Skin epidermis (tissue), 12 donors: ENCODE measurements around the gene EPM2A.
"Not testable (repeated sequence)": the region's sequence is repeated elsewhere in the genome, so short reads cannot be mapped to it uniquely, and the experiment has no call there.

Source experiments
- H3K27ac ChIP-seq, 21 experiments: fragments of 200-600 bp; sonication (generic) in 11 of 21; one replicate each; pipeline ENCODE4 v1.5.0; 2020; ENCODE audit warnings: mild to moderate bottlenecking in 3 of 21, inconsistent platforms in 2 of 21, moderate library complexity in 2 of 21
- H3K4me3 ChIP-seq, 7 experiments: fragments of 200-600 bp; sonication (generic) in 2 of 7; one replicate each; pipeline ENCODE4 v1.5.0; 2020; ENCODE audit warnings: inconsistent platforms in 2 of 7, mild to moderate bottlenecking in 2 of 7, moderate library complexity in 1 of 7

The EPM2A gene

GRCh38 chr6:145735356-145736165 lies at the start of gene EPM2A:
TSS of gene EPM2A (minus strand) at chr6:145735520. CDS start at chr6:145735498, 22 bp downstream.
- Histone ChIP-seq H3K27ac (peak within 1 kb of the TSS; percentile 85 to 99 (median 95)), H3K4me3 (peak within 1 kb of the TSS; percentile 67 to 94 (median 81))

GRCh38 chr6:145784683-145785082 lies 49.4 kb upstream of the EPM2A start:
- H3K27ac ChIP-seq, result no peak overlapping the region
- H3K4me3 ChIP-seq, result no peak overlapping the region

DNA sequence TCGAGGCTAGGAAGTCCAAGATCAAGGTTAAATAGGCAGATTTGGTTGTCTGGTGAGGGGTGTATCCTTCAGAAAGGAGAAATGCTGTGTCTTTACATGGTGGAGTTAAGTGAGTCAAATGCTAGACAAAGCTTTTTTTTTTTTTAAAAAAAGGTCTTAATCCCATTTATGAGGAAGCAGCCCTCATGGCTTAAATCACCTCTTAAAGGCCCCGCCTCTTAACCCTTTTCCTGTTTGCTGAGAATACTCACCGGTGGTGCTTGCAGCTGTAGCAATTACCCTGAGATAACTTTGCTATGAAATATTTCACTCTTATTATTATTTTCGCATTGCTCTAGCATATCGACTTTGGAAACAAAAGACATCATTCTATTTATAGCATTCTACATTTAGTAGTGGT lies 48.5 kb upstream of the EPM2A start:
- Histone ChIP-seq H3K27ac (no peak overlapping the region), H3K4me3 (no peak overlapping the region)

DNA sequence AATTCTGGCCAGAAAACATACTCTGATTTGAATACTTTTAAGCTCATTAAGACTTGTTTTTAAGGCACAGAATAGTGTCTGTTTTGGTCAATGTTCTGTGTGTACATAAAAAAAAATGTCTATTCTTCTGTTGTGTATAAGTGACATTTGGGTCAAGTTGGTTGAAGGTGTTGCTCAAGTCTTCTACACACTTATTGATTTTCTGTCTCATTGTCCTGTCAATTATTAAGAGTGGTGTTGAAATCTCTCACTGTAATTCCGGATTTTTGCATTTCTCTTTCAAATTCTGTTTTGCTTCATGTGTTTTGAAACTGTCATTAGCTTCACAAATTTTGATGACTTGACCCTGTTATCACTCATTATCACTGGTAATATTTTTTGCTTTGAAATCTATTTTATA lies 37.5 kb upstream of the EPM2A start:
- Histone ChIP-seq H3K4me3 (no peak overlapping the region), H3K27ac (no peak overlapping the region)

DNA sequence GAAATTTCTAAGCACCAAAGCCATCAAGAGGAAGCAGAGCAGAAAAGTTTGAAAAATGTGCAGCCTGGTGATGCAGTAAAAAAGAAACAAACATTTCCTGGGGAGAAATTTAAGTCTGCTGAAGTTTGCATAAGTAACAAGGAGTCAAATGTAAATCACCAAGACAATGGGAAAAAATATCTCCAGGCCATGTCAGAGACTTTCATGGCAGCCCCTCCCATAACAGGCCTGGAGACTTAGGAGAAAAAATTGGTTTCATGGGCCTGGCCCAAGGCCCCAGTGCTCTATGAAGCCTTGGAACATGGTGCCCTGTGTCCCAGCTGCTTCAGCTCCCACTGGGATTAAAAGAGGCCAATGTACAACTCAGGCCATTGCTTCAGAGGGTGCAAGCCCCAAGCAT lies 30.1 kb upstream of the EPM2A start:
- no peak overlapping the region for H3K27ac ChIP-seq
- H3K4me3 ChIP-seq, result no peak overlapping the region

DNA sequence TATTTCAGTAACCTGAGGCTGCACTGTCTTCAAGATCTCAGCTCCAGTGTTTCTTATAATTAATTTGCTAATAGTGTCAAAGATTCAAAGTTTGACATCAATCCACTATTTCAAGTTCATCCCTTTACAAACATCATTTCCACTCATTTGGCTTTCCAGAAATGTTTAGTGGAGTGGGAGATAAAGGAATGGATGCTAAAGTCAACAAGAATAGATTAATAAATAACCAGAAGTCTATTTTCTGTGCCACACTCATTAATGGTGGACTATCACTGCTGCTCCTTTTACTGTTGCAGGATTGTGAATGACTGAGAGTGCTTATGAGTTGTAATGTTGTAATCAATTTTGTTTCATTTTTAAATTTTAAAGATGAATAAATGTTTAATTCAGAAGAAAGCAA lies 28.4 kb upstream of the EPM2A start:
- Histone ChIP-seq H3K27ac (no peak overlapping the region), H3K4me3 (no peak overlapping the region)

GRCh38 chr6:145761584-145761983 lies 26.3 kb upstream of the EPM2A start:
- Histone ChIP-seq H3K4me3 (no peak overlapping the region), H3K27ac (no peak overlapping the region)

GRCh38 chr6:145758113-145758512 lies 22.8 kb upstream of the EPM2A start:
- Histone ChIP-seq H3K4me3 (no peak overlapping the region), H3K27ac (no peak overlapping the region)

DNA sequence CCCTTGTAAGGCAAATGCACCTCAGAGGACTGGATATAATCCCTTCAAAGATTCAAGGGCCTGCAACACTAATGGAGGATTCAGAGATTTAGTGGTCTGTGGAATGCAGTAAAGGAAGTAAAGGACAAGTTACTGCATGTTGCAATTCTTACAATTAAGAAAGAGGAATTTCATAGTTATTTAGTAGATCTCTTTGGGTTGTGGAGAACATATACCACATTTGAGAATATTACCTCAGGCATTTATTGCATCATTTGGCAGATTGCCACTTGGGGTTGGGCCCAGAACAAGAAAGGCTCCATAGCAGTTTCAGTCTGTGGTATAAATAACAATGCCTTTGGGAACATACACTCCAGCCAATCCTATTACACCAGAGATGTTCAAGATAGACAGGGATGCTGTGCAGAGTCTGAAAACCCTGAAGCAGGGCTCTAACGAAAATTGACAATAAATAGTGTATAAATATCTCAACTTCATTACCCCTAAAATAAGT lies 20.9 kb upstream of the EPM2A start:
- Histone ChIP-seq H3K27ac (peak overlapping the region in 1 of 21 experiments; percentile 10), H3K4me3 (no peak overlapping the region)

DNA sequence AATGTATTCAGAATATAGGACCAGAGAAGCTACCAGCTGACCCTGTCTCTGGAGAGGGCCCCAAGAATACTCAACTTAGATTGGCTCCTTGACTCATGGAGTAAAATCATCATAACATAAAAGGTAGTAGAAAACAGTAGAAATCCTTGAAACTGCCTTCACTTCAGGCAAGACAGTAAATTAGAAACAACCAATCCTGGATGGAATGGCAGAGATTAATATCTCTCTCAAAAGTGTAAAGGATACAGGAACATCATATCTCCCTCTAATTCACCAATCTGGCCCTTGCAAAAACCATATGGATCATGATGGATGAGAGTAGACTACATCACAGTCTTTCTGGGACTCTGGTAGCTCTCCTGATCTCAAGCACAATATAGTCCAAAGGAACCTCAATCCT lies 20.4 kb upstream of the EPM2A start:
- Histone ChIP-seq H3K4me3 (no peak overlapping the region), H3K27ac (peak overlapping the region in 1 of 21 experiments; percentile 10)

DNA sequence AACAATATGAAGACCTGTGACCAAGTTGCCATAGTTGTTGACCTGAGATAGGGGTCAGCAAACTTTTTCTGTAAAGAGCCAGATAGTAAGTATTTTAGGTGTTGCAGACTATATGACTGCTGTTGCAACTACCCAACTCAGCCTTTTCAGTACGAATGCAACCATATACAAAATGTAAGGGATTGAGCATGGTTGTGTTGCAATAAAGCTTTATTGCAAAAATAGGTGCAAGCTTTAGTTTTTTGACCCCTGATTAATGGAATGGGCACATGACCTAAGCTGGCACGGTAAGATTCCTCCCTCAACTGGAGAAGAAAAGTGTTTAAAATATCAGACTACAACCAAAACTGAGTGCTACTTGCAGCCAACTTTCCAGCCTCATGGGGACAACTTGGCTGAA lies 17.3 kb upstream of the EPM2A start:
- no peak overlapping the region for H3K4me3 ChIP-seq
- H3K27ac ChIP-seq, result no peak overlapping the region

DNA sequence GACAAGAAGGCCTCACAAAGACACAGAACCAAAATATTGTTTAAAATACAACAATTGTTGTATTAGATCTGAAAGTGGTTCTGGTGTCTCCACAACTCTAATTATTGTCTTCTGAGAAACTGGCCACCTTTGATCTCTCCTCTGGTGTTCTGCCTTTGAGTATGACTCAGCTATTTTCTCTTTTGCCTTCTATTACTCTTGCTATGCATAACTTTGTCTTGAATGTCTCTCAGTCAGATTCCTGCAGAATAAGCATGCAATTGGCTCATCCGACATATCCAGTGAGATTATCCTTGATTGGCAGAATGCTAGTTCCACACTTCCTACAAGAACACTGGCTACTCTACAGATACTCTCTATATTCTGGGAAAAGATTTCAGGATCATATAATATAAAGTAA lies 14.3 kb upstream of the EPM2A start:
- no peak overlapping the region for H3K4me3 ChIP-seq
- H3K27ac ChIP-seq, result no peak overlapping the region

- H3K27ac ChIP-seq, result no peak overlapping the region
- H3K4me3 ChIP-seq, result no peak overlapping the region
Observed at GRCh38 chr6:145745861-145746260, 10.5 kb upstream of the EPM2A start.

DNA sequence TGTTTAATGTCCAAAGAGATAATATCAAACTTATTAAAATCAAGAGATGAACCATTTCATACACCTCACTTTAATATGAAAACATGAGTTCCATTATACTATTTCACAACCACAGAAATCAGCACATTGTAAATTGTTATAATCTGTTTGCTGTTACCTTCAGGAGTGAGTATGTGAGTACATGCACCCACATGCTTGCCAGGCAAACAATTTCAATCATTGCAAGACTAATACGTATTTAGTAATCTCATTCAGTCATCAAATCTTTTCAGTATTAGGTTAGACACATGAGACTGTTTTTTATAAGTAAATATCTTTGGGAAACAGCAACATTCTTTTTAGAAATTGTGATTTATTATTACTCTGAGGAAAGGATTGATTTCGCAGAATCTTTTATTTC lies 9.3 kb upstream of the EPM2A start:
- Histone ChIP-seq H3K4me3 (no peak overlapping the region), H3K27ac (no peak overlapping the region)

GRCh38 chr6:145743332-145743731 lies 8.0 kb upstream of the EPM2A start:
- Histone ChIP-seq H3K4me3 (no peak overlapping the region), H3K27ac (no peak overlapping the region)

- H3K4me3 ChIP-seq, H3K27ac ChIP-seq: not testable (repeated sequence)
Observed at GRCh38 chr6:145742472-145742871, 7.2 kb upstream of the EPM2A start.

DNA sequence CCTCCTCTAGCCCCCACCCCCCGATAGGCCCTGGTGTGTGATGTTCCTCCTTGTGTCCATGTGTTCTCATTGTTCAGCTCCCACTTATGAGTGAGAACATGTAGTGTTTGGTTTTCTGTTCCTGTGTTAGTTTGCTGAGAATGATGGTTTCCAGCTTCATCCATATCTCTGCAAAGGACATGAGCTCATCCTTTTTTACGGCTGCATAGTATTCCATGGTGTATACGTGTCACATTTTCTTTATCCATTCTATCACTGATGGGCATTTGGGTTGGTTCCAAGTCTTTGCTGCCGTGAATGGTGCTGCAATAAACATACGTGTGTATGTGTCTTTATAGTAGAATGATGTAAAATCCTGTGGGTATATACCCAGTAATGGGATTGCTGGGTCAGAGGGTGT lies 4.4 kb upstream of the EPM2A start:
- H3K27ac ChIP-seq, H3K4me3 ChIP-seq: not testable (repeated sequence)

DNA sequence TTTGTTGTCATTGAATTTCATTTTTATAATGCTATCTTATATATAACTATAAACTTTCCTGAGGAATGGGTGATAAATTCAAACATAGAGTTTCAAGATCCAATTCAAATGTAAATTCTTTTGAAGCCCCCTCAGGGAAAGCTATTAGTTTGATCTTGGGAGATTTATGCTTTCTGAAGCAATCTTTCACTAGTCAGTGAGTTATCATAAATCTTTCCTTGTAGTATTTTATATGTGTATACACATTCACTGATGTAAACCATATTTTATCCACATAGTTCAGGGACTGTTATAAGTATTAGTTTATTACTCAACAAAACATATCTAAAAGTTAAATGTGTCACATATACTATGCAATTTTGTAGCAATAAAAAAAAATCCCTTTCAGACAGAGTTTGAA lies 2.9 kb upstream of the EPM2A start:
- H3K27ac ChIP-seq, result no peak overlapping the region
- no peak overlapping the region for H3K4me3 ChIP-seq

DNA sequence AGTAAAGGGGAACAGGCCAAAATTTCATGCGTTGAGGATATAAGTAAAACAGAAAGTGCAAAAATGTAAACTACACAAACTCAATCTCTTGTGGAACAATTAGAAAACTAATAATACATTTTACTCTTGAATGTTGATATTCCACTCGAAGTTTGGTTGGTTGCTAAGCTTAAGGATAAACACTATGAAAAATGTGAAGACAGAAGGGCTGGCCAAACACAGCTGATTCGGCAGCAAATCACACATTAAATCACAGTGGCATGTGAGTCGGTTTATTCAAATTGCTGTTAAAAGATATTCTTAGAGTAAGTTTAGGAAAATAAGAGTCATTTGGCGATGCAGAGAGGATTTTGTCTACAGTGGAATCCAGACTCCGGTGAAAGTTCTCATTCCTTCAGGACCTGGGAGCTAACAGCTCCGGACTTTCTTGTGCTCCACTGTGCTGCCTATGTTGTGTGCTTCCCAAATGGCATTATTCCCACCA lies 1.4 kb upstream of the EPM2A start:
- peak overlapping the region in 6 of 21 experiments; percentile 22 to 94 (median 32) for H3K27ac ChIP-seq

DNA sequence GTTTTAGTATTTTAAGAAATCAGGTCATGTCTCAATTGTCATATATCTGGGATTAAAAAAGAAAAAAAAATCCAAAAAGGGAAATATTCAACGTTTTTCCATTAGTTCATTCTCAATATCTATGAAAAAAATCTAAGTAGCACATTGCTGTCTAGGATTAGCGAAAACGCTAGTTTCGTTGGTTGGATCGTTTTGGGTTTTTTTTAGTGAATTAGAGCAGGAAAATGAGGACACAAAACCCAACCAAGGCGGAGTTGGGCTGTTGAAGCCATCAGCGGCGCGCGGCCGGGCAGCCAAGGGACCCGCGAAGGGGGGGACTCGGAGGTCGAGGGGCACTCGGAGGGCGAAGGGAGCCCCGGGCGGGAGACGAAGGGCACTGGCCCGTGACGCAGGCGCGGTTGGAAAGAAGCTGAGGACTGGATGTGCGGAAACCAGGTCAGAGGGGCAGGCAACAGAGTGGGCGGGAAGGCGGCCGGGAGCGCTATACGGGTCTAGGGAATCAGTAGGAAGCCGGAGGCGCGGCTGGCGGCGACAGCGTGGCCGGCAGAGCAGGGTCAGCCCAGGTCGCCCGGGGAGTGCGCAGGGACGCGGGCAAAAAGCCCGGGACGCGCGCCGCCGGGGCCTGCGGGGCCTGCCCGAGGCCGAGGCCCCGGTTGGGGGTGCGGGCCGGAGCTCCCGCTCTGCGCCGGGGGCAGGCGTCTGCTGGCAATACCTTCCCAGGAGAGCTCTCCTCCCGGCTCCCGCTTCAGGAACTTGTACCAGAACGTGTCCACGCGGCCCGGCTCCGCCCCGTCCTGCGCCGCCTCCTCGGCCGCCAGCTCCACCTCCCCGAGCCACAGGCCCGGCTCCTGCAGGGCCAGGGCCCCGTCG lies 599 bp downstream of the EPM2A start:
- peak overlapping the region; percentile 67 to 94 (median 81) for H3K4me3 ChIP-seq
- H3K27ac ChIP-seq, result peak overlapping the region; percentile 85 to 99 (median 95)

More for the DNA sequence above, 1.4 kb upstream of the EPM2A start:
- no peak overlapping the region for H3K4me3 ChIP-seq

- Histone ChIP-seq H3K4me3 (peak overlapping the region in 1 of 7 experiments; percentile 75), H3K27ac (no peak overlapping the region)
Observed at GRCh38 chr6:145733810-145734209, 1.5 kb downstream of the EPM2A start.
